ENCODE measurements around the gene MIEF2. TPM values are rescaled to one million over a fixed set of nuclear protein-coding genes. Genes with fewer than 3 reads are reported as not detected.

The MIEF2 gene
- total RNA-seq, 6 experiments from 2014 or later, result 5.9 to 10.6 (median 7.1) TPM

DNA sequence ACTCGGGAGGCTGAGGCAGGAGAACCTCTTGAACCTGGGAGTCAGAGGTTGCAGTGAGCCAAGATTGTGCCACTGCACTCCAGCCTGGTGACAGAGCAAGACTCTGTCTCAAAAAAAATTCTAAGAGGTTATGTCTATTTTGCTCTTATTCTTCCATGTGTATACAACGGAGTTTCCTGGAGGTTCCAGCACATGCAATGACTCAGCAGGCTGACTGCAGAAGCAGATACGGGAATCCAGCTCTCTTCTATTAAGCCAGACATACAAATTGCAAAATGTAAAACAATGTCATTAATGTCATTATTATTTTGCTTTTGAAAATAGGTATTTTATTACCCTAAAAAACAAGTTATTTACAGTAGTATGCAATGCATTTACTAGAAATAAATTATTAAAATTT lies 18.4 kb downstream of the MIEF2 start:
- no peaks in the 10 kb centered on the region for H3K4me1 ChIP-seq
- intact Hi-C loops (cut with DNase I), result no loop called here
- DNase-seq, result no peak
- 81% methylated on average over 3 of the region's 3 CpGs for WGBS (ENCODE audit: insufficient coverage, low coverage, low lambda C conversion rate, missing lambda C conversion rate)
- H3K27ac ChIP-seq, result no peak overlapping the region
- H3K36me3 ChIP-seq, result peaks cover 0 to 72% (median 36%) of the 10 kb centered on the region in 4 donors
- ATAC-seq, result no peak
- TF ChIP-seq, protein P1, sequence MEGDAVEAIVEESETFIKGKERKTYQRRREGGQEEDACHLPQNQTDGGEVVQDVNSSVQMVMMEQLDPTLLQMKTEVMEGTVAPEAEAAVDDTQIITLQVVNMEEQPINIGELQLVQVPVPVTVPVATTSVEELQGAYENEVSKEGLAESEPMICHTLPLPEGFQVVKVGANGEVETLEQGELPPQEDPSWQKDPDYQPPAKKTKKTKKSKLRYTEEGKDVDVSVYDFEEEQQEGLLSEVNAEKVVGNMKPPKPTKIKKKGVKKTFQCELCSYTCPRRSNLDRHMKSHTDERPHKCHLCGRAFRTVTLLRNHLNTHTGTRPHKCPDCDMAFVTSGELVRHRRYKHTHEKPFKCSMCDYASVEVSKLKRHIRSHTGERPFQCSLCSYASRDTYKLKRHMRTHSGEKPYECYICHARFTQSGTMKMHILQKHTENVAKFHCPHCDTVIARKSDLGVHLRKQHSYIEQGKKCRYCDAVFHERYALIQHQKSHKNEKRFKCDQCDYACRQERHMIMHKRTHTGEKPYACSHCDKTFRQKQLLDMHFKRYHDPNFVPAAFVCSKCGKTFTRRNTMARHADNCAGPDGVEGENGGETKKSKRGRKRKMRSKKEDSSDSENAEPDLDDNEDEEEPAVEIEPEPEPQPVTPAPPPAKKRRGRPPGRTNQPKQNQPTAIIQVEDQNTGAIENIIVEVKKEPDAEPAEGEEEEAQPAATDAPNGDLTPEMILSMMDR (IDR thresholded peaks at IDR 0.05), result no peak
- TF ChIP-seq POLR2A (IDR thresholded peaks at IDR 0.05), result no peak
- H3K4me3 ChIP-seq, result no peak overlapping the region
- H3K27me3 ChIP-seq, result no peaks in the 10 kb centered on the region
- H3K9me3 ChIP-seq, result no peaks in the 10 kb centered on the region

DNA sequence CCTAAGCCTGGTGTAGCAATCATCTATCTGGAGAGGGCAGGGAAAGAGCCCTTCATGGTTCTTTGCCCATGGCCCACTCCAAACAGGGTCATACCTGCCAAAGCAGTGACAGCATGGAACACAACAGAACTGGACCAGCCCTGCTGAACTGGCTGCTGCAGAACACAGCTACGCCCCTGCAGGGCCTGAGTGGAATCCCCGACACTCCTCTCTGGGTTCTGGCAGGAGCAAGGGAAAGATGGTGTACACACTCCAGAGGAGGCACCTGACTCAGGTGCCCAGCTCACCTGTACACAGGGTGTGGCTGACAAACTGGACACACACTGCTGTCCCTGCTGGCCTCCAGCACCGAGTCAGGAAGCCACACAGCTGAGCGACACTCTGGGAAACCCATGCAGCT lies 19.8 kb downstream of the MIEF2 start:
- no peak for TF ChIP-seq POLR2A (IDR thresholded peaks at IDR 0.05)
- TF ChIP-seq, protein P1 (IDR thresholded peaks at IDR 0.05), result no peak
- Histone ChIP-seq H3K27ac (no peak overlapping the region), H3K36me3 (peaks cover 5 to 82% (median 37%) of the 10 kb centered on the region in 4 donors), H3K27me3 (no peaks in the 10 kb centered on the region), H3K4me3 (no peak overlapping the region), H3K9me3 (no peaks in the 10 kb centered on the region), H3K4me1 (no peaks in the 10 kb centered on the region)
- intact Hi-C loops (cut with DNase I), result no loop called here
- no peak for ATAC-seq
- no peak for DNase-seq
- WGBS (ENCODE audit: insufficient coverage, low coverage, low lambda C conversion rate, missing lambda C conversion rate), result no CpG with 5 or more reads among the region's 4 CpGs

DNA sequence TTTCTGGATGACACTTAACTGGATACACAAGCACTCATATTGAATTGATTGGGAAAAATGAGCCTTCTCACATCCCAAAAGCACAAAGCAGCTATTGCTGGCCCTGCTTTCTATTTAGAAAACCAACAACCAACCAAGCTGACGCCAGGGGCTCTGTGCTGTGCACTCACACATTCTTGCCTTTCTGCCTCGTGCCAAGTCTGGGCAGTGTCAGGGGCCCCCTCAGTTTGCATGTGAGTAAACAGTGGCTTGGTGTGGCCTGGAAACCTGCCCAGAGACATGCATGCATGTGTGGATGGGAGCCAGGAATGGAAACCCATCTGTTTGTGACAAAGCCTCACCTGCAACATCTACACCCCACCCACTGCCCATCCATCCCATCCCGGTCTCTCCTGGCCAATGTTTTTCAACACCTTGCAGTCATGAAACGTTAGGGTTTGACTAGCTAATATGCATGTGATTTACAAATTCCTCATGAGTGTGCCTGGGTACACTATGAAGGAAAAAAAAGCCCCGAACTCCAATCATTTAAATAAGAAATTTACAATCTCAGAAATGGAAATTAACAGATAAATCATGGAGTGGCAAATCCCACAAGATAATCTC lies 20.4 kb downstream of the MIEF2 start:
- DNase-seq, result no peak
- intact Hi-C loops (cut with DNase I), result no loop called here
- WGBS (ENCODE audit: insufficient coverage, low coverage, low lambda C conversion rate, missing lambda C conversion rate), result 61% methylated on average over 5 of the region's 5 CpGs

DNA sequence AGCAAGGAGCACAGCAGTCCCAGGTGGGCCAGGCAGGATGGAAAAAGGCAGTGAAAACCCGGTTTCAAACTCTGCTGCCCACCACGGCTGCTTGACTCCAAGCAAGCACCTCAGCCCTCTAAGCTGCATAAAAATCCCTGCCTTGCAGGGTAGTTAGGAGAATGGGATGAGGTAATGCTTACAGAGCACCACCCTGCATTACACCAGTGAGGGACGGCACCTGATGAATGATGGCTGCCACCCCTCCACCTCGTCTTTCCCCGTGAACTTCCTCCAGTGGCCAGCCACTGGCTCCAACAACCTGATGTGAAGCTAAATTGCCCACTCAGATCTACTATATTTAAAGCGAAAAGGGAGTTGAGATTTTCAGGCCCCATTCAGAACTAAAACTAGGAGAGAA lies 21.3 kb downstream of the MIEF2 start:
- intact Hi-C loops (cut with DNase I), result no loop called here
- no peaks in the 10 kb centered on the region for H3K4me1 ChIP-seq
- no peak for TF ChIP-seq POLR2A (IDR thresholded peaks at IDR 0.05)
- TF ChIP-seq, protein P1 (IDR thresholded peaks at IDR 0.05), result no peak
- peaks cover 5 to 91% (median 33%) of the 10 kb centered on the region in 4 donors for H3K36me3 ChIP-seq
- H3K27ac ChIP-seq, result no peak overlapping the region
- no peak for ATAC-seq
- no peak overlapping the region for H3K4me3 ChIP-seq
- no peaks in the 10 kb centered on the region for H3K9me3 ChIP-seq
- H3K27me3 ChIP-seq, result no peaks in the 10 kb centered on the region
- WGBS (ENCODE audit: insufficient coverage, low coverage, low lambda C conversion rate, missing lambda C conversion rate), result 97% methylated on average over 4 of the region's 6 CpGs
- DNase-seq, result no peak

More for the DNA sequence above, 20.4 kb downstream of the MIEF2 start:
- no peak for ATAC-seq
- Histone ChIP-seq H3K4me3 (no peak overlapping the region), H3K36me3 (peaks cover 5 to 88% (median 38%) of the 10 kb centered on the region in 4 donors), H3K9me3 (no peaks in the 10 kb centered on the region), H3K27me3 (no peaks in the 10 kb centered on the region), H3K27ac (no peak overlapping the region), H3K4me1 (no peaks in the 10 kb centered on the region)
- TF ChIP-seq POLR2A (IDR thresholded peaks at IDR 0.05), result no peak
- TF ChIP-seq, protein P1 (IDR thresholded peaks at IDR 0.05), result no peak

Data from right lobe of liver (tissue), 6 donors.